ENCODE results near the gene MAB21L3.

Gene MAB21L3

GRCh38 chr1:116111524-116112021 lies 374 bp downstream of the MAB21L3 start:
- DNase-seq: no peak

- DNase-seq: no peak
These were observed 1.4 kb downstream of the MAB21L3 start for GRCh38 chr1:116112388-116113140.

GRCh38 chr1:116113615-116114014 lies 2.4 kb downstream of the MAB21L3 start:
- no peak for DNase-seq

GRCh38 chr1:116115476-116116439 lies 4.6 kb downstream of the MAB21L3 start:
- peak; percentile 97 for DNase-seq

- no peak for DNase-seq
These were observed 7.3 kb downstream of the MAB21L3 start for GRCh38 chr1:116118471-116118870.

- no peak for DNase-seq
These were observed 8.7 kb downstream of the MAB21L3 start for GRCh38 chr1:116119876-116120275.

- DNase-seq: peak; percentile 94
These were observed 12.0 kb downstream of the MAB21L3 start for GRCh38 chr1:116122955-116123757.

GRCh38 chr1:116123837-116124533 lies 12.8 kb downstream of the MAB21L3 start:
- DNase-seq: no peak

GRCh38 chr1:116125758-116126157 lies 14.6 kb downstream of the MAB21L3 start:
- DNase-seq: no peak

GRCh38 chr1:116126281-116126680 lies 15.1 kb downstream of the MAB21L3 start:
- no peak for DNase-seq

GRCh38 chr1:116127123-116127847 lies 16.1 kb downstream of the MAB21L3 start:
- no peak for DNase-seq

- DNase-seq: no peak
These were observed 16.8 kb downstream of the MAB21L3 start for GRCh38 chr1:116127848-116128540.

GRCh38 chr1:116128664-116129063 lies 17.5 kb downstream of the MAB21L3 start:
- no peak for DNase-seq

GRCh38 chr1:116129537-116129936 lies 18.3 kb downstream of the MAB21L3 start:
- DNase-seq: no peak

- no peak for DNase-seq
These were observed 19.2 kb downstream of the MAB21L3 start for GRCh38 chr1:116130356-116130755.

- DNase-seq: no peak
These were observed 20.0 kb downstream of the MAB21L3 start for GRCh38 chr1:116131170-116131569.

- DNase-seq: no peak
These were observed 20.8 kb downstream of the MAB21L3 start for GRCh38 chr1:116131866-116132605.

GRCh38 chr1:116133696-116134475 lies 22.7 kb downstream of the MAB21L3 start:
- no peak for DNase-seq

- DNase-seq: no peak
These were observed 23.2 kb downstream of the MAB21L3 start for GRCh38 chr1:116134476-116134773.

All from fibroblast of skin of scalp (primary cell).